ENCODE data around the gene RAPGEF5.

DNA sequence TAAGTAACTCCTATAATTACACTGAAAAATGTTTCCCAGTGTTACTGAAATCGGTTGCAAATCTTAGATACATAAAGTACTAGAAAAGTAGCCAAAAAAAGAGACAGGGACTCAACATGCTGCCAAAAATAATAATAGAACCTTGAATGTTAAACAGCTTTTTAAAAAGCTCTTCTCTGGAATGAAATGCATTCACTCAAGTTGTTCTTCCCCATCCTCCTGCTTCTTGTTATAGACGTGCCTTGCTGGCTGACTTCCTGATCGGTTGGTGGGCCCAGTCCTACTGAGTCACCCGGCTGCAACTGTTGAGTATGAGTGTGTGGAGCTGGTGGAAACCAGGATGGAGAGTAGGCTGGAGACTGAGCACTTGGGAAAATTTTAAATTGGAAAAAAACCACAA, 30.6 kb upstream of the RAPGEF5 start:
- TF ChIP-seq, protein P1, sequence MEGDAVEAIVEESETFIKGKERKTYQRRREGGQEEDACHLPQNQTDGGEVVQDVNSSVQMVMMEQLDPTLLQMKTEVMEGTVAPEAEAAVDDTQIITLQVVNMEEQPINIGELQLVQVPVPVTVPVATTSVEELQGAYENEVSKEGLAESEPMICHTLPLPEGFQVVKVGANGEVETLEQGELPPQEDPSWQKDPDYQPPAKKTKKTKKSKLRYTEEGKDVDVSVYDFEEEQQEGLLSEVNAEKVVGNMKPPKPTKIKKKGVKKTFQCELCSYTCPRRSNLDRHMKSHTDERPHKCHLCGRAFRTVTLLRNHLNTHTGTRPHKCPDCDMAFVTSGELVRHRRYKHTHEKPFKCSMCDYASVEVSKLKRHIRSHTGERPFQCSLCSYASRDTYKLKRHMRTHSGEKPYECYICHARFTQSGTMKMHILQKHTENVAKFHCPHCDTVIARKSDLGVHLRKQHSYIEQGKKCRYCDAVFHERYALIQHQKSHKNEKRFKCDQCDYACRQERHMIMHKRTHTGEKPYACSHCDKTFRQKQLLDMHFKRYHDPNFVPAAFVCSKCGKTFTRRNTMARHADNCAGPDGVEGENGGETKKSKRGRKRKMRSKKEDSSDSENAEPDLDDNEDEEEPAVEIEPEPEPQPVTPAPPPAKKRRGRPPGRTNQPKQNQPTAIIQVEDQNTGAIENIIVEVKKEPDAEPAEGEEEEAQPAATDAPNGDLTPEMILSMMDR (IDR thresholded peaks at IDR 0.05) = no peak
- no peak for TF ChIP-seq POLR2AphosphoS5 (IDR thresholded peaks at IDR 0.05)

Measured in stomach (tissue), 4 donors.